Right ventricle myocardium superior (tissue), 1 donor: ENCODE results near the gene GRM8. TPM values are rescaled to one million over a fixed set of nuclear protein-coding genes. Genes with fewer than 3 reads are reported as not detected.

Experiments used
- ATAC-seq: fragments of 200-7000 bp; cut with Tn5 transposase; one replicate; pipeline ENCODE4 v1.9.1; 2020; ENCODE audit warnings: mild to moderate bottlenecking; ENCODE audit not compliant: poor library complexity
- DNase-seq: peaks from one replicate; pipeline ENCODE4 v3.0.0-alpha.2; 2020
- intact Hi-C: fragments of 100-400 bp; cut with DNase I; formaldehyde crosslinking; loops from one replicate; pipeline ENCODE4 v1.11.2; 2022
- total RNA-seq: library from RNA; stranded (reverse); fragmentation: NEBNext Ultra II Directional; extraction: Animal tissue kit (Norgen Biotek cat#: 25700); gene quantifications from one replicate; pipeline ENCODE4 v1.2.1, GENCODE V29; 2021
- donor health status: DM: no; HTN: yes; CAD: no; lungs with severe emphysema.

GRM8 gene
- total RNA-seq, 1 donor from 2014 or later, result not detected

DNA sequence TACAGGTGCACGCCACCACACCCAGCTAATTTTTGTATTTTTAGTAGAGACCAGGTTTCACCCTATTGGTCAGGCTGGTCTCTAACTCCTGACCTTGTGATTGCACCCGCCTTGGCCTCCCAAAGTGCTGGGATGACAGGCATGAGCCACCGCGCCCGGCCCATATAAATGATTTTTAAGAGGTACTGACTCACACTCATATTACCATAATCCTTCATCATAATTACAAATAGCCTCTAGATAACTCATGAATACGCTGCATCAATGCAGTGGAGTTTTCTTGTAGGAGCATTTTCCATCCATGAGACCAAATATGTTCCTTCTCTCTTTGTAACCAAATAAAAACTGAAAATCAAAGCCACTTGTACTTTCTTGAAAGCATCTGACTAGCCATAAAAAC lies 193.3 kb downstream of the GRM8 start:
- ATAC-seq (no peak), DNase-seq (no peak)
- intact Hi-C loops, result no loop called here

DNA sequence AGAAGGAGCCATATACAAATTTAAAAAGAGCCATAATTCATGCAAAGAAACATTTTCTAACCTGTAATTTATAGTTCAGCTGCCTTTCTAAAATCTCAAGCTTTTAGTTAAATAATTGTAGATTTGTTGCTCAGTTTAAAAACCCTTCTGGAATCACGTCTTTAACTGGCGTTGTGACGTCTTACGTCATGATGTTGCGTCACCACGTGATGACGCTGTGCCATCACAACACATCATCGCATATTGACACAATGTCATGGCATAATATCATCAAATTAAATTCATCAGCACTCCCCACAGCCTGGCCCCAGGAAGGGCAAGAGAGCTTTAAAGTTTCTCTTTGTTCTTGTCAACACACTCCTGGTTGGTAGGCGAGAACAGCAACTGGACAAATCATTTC lies 194.8 kb downstream of the GRM8 start:
- intact Hi-C loops, result no loop called here
- no peak for DNase-seq

DNA sequence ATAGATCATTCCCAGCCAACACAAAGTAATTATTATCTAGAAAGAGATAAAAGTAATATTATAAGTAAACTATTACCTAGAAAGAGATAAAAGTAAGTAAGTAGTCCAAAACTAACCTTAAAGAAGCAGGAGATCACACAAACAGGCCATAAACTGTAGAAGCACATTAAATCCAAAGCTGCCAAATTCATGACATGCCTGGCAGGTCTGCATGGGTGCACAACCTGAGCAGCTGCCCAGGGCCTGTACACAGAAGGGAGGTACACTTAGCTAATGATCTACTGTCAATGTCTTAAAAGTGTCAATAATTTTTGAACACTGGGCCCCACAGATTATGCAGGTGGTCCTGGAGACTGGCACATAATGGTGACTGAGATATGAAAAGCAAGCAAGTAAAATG lies 196.5 kb downstream of the GRM8 start:
- DNase-seq, result no peak
- no peak for ATAC-seq
- intact Hi-C loops, result no loop called here

More for the DNA sequence above, 194.8 kb downstream of the GRM8 start:
- no peak for ATAC-seq

DNA sequence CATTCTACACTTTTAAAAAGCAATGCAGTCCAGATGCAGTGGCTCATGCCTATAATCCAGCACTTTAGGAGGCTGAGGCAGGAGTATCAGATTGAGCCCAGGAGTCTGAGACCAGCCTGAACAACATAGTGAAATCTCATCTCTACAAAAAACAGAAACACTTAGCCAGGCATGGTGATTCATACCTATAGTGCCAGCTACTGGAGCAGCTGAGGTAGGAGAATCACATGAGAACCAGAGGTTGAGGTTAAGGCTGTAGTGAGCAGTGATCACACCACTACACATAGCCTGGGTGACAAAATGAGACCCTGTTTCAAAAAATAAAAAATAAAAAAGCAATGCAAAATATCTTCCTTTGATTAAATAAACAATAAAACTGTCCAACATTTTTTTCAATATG lies 205.2 kb downstream of the GRM8 start:
- intact Hi-C loops, result no loop called here
- ATAC-seq (no peak), DNase-seq (no peak)

DNA sequence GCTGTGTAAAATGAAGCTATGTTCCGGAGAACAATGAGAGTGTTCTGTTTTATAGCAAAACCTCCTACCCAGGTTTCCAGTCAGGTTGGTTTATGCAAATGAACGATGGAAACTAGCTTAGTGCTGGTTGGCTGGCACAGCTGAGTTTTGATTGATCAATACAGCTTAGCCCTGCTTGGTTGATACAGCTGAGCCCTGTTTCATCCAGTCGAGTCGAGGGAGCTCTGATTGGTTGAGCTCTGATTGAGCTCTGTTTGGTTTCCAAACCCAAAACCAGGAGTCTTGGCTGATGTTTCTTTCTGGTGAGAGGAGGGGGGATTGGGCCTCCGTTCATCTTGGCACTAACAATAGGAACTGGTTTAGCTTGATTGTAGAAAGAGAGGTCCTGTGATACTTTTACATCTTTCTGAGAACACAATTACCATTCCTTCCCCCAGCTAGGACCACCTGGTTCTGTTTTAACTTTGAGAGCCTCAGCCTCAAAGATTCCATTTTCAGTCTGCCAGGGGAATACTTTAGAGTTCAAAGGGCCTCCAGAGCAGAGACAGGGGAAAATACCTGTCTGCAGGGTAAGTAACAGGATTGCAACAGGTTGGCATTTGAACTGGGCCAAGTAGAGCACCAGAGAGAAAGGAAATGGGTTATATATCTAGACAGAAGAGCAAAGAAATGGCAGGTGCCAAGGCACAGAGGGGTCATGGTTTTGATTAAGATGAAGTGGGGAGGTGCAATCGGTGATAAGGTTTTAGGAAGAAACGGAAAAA lies 210.9 kb downstream of the GRM8 start:
- no peak for DNase-seq
- ATAC-seq, result no peak
- intact Hi-C loops, result no loop called here

DNA sequence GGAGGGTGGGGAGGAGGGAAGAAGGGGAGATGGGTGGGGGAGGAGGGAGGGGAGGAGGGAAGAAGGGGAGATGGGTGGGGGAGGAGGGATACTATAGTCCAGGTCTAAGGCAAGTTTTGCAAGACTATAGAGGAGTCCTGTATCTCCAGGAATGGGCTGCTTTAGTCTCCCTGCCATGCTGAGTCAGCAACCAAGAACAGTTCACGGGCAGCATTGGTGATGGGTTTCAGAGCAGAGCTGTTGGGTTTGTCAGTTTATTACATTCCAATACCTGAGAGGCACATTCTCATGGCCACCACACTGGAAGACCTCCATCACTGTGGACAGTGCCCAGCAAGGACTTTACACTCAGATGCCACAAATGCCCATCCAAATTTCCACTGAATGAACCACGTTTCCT lies 212.7 kb downstream of the GRM8 start:
- ATAC-seq, result no peak
- DNase-seq, result no peak
- intact Hi-C loops, result no loop called here

DNA sequence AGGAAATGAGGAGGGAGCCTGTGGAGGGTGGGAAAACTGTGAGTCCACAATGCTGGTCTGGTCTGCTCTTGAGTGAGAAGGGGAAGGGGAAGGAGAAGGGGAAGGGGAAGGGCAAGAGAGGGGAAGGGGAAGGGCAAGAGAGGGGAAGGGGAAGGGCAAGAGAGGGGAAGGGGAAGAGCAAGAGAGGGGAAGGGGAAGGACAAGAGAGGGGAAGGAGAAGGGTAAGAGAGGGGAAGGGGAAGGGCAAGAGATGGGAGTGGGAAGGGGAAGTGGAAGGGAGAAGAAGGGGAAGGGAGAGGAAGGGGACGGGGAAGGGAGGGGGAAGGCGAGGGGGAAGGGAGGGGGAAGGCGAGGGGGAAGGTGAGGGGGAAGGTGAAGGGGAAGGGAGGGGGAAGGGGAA lies 213.2 kb downstream of the GRM8 start:
- intact Hi-C loops, result no loop called here
- ATAC-seq (no peak), DNase-seq (no peak)

DNA sequence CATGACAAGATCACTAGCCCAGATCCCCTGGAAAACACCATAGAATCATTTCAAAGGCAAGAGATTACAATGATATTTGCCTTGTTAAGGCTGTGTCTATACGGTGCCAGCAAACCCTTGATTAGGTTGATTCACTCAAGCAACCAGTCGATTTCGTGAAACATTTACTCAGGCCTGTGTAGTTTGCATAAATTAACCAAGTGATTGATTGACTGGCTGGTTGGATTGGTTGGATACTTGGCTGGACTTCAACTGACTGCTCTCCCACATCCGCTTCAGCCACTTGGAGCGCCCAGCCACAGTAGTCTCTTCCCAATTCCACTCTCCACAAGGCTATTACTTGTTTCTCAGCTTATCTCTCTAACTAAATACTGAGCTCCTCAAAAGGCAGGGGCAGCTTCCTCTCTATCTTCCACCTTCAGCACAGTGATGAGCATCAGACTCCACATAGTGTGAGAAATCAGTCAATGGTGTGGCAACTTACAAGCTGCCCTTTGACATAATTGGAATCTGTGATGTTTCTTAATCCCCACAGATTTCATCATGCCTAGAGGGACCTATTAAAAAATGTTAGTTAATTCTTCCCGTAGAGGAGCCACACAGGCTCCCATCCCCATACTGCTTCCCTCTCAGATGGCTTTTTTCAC lies 217.4 kb downstream of the GRM8 start:
- ATAC-seq (no peak), DNase-seq (no peak)
- intact Hi-C loops, result no loop called here

DNA sequence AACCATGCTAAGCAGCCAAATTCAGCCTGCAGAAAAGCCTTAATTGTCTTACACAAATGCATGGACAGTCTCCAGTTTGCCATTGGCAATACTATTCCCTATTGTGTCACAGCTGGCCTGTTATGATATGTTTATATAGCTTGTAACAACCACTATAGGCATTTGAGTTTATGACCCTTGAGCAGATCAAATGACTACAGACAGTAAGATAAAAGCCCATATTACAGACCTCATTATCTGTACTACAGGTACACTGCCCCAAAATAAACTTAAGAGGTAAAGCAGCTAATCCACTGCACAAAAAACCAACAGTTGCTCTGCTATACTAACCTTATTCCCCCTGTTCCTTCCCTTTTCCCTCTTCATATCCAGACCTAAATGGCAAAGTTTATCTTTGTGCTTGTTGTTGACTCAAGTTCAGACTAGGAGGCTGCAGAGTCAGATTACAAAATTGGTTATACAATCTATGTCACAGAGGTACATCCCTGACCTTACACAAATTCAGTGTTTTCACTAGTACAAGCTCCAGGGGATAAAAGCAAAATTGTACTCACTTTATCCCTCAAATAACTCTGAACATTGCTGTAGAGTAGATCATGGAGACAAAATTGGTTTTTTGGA lies 218.4 kb downstream of the GRM8 start:
- intact Hi-C loops, result no loop called here
- ATAC-seq (no peak), DNase-seq (no peak)

DNA sequence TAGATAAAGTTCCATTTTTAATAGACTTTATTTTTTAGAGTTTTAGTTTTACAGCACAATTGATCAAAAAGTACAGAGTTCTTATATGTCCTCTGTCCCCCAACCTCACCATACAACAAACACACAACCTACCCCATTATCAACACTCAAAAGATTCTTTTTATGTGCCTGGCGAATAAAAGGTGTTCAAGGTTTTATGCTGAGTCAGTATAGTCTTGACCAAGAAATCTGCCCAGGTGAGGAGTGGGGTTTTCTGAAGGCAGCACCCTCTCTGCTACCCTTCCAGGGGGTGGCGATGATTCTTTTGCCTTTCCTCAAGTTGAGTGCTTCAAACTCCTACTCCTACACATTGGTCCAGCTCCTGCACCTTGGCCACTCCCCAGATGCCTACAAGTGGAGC lies 222.9 kb downstream of the GRM8 start:
- intact Hi-C loops, result no loop called here
- ATAC-seq, result no peak
- DNase-seq, result no peak

DNA sequence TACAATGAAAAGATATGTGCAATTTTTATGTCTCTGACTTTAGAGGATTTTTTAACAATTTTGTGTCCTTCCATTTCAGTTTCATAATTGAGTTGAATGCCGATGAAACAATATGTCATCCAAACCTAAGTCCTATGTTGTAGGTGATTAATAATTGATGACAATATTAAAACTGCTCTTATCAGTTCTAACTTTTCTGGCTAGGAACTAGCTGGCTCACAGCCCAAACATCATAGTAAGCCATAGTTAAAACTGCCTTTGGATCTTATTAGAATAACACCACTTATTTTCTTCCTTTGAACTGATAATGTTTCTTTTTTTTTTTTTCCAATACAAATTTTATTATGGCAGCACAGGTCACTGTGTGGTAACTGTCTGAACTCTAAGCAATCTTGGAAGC lies 230.9 kb downstream of the GRM8 start:
- ATAC-seq (no peak), DNase-seq (no peak)
- intact Hi-C loops, result no loop called here

DNA sequence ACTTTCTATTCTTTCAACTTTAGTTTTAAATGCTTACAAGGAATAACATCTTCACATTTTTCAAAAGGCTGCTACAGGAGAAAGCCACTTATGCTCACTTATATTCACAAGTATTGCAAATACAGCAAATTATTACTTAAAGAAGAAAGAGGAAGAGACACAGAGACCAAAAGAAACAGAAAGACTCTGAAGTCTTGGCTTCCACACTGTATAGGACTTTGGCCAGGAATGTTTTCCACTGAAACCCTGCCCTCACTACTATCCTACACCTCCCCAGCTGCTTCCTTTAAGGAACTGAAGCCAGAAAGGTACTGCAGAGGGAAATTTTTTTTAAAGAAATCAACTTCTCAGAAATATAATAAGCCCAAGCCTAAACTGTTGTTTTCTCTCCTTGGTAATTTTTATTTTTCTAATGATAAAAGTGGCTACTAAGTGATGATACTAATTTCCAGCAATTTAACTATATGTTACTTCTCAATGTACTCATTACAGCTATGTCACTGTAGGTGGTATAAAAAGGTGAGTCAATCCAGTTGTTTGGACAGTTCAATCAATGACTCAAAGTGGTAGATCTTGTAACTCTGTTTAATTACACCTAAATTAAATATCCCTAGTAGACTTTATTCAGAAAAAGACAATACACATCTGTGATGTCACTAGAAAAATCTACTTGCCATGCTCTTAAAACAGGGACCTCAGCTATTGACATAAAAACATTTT lies 231.6 kb downstream of the GRM8 start:
- intact Hi-C loops, result no loop called here
- DNase-seq, result no peak
- ATAC-seq, result no peak

DNA sequence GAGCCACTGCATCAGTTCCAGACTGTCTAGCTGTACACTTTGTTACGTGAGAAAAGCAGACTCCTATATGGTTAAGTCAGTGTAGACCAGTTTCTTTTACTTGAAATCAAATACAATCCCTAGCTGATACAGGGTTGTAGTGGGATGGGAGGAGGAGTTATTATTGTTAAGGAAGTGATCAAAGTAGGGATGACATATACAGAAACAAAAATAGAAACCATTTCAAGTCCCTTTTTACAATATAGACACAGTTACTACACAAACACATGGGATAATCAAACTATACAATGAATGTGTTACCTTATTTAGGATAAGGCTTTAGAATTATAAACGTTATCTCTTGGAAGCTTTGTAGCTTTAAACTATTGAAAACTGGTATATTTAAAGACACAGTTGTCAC lies 233.9 kb downstream of the GRM8 start:
- ATAC-seq (no peak), DNase-seq (no peak)
- intact Hi-C loops, result no loop called here

DNA sequence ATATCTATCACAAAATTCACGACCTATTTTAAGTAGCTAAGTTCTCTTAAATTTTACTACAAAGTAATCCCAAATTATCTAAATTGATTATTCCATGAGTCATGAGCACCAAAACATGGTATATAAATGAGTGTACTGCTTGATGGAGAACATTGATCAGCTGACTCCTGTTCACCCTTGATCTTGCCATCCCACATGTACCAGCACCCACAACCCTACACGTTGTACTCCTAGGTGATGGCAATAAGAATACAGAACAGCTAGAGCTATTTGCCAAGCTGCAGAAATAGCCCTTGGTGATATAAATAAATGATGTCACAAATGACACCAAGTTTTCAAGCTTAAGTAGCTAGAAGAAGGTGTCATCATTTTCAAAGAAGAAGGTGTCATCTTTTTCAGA lies 235.5 kb downstream of the GRM8 start:
- intact Hi-C loops, result no loop called here
- no peak for ATAC-seq
- DNase-seq, result no peak

DNA sequence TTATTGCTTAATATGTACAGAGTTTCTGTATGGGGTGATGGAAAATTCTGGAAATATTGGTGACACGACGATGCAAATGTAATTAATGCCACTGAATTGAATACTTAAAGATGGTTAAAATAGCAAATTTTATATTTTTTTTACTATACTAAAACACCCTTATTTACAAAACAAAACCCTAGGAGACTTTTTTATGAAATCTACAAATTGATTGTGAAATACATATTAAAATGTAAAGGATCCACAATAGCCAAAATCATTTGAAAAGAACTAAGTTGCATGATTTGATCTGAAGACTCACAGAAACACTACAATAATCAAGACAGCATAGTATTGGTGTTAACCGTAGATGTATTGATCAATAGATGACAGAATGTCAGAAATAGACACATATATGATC lies 252.0 kb downstream of the GRM8 start:
- intact Hi-C loops, result no loop called here
- DNase-seq, result no peak
- no peak for ATAC-seq

DNA sequence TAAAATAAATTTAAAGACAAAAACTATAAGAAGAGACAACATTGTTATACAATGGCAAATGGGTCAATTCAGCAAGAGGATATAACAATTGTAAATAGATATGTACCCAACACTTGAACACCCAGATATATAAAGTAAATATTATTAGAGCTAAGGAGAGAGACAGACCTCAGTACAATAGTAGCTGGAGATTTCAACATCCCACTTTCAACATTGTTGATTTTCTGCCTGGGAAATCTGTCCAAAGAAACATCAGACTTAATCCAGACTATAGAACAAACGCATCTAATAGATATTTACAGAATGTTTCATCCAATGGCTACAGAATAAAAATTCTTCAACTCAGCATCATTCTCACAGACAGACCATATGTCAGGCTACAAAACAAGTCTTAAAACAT lies 256.1 kb downstream of the GRM8 start:
- no peak for DNase-seq
- intact Hi-C loops, result no loop called here
- no peak for ATAC-seq

DNA sequence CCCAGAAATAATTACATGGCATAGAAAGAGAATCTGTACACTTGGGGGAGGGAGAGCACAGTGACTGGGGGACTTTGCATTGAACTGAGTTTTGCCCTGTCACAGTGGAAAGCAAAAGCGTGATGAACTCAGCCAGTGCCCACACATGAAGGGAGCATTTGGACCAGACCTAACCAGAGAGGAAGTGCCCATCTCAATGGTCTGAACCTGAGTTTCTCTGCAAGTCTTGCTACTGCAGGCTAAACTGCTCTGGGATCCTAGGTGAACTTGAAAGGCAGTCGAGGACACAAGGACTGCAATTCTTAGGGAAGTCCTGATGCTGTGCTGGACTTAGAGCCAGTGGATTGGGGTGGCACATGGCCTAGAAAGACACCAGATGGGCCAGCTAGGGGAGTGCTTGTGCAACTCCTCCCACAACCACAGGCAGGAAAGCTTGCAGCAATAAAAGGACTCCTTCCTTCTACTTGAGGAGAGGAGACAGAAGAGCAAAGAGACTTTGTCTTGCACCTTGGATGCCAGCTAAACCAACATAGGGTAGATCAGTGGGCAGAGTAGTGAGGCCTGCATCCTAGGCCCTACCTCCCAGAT lies 259.0 kb downstream of the GRM8 start:
- DNase-seq (no peak), ATAC-seq (no peak)
- intact Hi-C loops, result no loop called here

DNA sequence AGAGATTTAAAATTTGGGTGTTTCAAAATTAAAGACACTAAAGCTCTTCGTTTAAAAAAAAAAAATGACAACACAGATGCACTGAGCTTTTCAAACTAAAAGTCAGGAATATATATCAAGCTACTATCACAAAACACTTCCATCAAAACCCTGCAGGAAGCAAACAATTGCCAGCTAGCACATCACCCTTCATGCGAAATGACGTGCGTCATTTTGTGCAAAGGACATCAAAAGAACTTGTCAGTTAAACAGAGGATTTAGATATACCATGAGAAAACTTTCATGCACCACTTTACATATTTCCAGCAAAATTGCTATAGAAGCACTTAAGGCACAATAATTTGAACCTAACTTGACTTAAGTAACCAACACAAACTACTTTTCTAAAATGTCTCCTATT lies 264.7 kb downstream of the GRM8 start:
- DNase-seq, result no peak
- no peak for ATAC-seq
- intact Hi-C loops, result no loop called here

DNA sequence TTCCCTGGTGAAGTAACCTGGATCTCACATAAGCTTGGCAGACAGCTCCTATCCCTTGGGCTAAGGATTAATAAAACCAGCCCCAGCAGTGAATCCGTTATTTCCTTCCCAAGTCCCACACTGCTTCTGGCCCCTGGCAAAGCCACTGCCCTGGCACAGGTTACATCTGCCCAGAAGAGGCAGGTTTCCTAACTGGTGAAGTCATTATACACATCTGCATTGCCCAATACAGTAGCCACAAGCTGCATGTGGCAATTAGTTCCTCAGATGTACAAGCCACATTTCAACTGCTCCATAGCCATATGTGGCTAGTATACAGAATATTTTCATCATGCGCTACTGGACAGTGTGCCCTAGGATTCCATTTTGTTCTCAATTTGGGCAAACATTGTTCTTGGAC lies 273.0 kb downstream of the GRM8 start:
- DNase-seq, result no peak
- intact Hi-C loops, result no loop called here
- ATAC-seq, result no peak
